Activated CD4-positive, alpha-beta T cell treated with anti-CD3 and anti-CD28 coated beads, Interleukin-2, Interleukin-6, amounts not matched to agents 100 ng/mL and 50 ng/mL, durations not matched to agents 16 hours and 8 hours (primary cell): ENCODE results near the gene MARCKSL1.
"Not testable (repeated sequence)": the region's sequence is repeated elsewhere in the genome, so short reads cannot be mapped to it uniquely, and the experiment has no call there.

ENCODE experiments used
- DNase-seq: peaks from one replicate; pipeline ENCODE4 v3.0.0-alpha.2; 2020

The MARCKSL1 gene

GRCh38 chr1:32335790-32336590, at the start of gene MARCKSL1:
MARCKSL1 (minus strand) TSS chr1:32336233; CDS start chr1:32336033, 200 bp downstream.
- DNase-seq: peak; percentile 84

- no peak for DNase-seq
Observed at GRCh38 chr1:32380057-32380456, 44.0 kb upstream of the MARCKSL1 start.

GRCh38 chr1:32377541-32378220, 41.6 kb upstream of the MARCKSL1 start:
- DNase-seq: no peak

- DNase-seq: no peak
Observed at GRCh38 chr1:32376199-32376598, 40.2 kb upstream of the MARCKSL1 start.

- no peak for DNase-seq
Observed at GRCh38 chr1:32373996-32374592, 38.1 kb upstream of the MARCKSL1 start.

DNA sequence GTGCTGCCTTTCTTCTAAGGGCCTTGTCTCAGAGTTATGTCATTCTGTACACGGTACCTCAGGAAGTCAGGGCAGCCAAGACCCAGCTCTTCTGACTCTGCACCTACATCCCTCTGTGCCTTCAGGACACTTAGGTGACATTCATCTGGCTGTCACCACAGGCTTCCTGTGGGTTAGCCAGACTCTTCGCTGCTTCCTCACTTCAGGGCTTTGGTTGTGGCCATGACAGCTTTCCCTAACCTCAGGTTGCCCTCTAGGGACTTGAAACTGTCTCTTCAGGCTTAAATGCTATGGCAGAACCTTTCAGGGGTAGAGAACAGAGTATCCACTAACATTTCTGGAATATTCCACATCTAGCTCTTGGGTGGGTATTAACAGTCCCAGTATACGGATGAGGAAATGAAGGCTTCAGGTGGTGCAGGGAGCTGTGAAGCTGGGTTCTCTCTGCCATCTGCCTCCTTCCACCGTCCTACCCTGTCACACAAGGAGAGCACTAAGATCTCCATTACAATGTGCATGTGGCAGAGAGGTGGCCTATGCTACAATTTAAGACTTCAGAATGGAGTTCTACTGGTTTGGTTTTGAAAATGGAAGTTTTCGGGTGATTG, 36.2 kb upstream of the MARCKSL1 start:
- DNase-seq: peak; percentile 68

GRCh38 chr1:32367912-32368635, 32.0 kb upstream of the MARCKSL1 start:
- no peak for DNase-seq

GRCh38 chr1:32365445-32365844, 29.4 kb upstream of the MARCKSL1 start:
- DNase-seq: no peak

DNA sequence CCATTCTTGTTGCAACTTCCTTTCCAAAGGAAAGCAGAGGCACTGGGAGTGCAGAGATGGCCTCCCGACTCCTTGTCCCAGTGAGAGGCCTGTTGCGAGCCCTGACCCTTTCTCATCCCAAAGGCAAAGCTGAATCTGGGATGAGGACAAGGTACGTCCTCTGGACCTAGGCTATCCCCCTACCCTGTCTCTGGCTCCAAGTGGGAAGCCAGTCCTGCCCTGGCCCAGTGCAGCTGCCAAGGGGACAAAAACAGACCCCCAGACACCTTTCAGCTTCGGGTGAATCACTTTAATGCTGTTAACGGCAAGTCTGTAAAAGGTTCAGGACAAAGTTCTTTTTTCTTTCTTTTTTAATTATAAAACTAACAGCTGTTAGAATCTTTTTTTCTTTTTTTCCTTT, 28.8 kb upstream of the MARCKSL1 start:
- DNase-seq: no peak

DNA sequence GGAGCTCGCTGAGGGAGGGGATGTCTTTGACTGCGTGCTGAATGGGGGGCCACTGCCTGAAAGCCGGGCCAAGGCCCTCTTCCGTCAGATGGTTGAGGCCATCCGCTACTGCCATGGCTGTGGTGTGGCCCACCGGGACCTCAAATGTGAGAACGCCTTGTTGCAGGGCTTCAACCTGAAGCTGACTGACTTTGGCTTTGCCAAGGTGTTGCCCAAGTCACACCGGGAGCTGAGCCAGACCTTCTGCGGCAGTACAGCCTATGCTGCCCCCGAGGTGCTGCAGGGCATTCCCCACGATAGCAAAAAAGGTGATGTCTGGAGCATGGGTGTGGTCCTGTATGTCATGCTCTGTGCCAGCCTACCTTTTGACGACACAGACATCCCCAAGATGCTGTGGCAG, 27.7 kb upstream of the MARCKSL1 start:
- DNase-seq: no peak

DNA sequence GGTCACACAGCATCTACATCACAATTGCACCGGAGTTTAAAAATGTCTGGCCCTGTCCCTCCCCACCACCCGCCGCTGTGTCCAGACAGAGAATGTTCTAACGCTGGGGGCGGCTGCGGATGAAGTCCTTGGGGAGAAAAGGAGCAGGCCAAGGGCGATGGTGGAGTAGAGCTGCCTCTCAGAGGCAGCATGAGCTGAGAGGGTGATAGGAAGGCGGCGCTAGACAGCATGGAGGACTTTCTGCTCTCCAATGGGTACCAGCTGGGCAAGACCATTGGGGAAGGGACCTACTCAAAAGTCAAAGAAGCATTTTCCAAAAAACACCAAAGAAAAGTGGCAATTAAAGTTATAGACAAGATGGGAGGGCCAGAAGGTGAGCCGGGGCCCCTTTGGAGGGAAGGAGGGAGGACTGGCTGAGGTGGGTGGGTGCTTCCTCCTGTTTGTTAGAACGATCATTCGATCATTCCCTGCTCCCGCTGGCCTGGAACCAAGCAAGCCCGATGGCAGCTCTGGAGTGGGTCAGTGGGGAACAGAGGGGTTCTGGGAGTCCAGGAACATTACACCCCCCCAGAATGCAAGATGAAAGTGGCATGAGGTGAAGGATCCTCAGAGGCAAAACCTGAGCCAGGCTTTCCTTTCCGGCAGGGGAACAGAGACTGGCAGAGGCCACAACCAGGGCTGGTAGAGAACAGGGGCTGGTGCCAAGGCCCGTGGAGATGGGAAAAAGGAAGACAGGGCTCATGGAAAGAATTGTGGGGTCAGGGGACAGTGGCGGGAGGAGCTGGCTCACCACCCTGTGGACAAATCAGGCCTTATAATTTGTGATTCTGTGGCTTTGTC, 26.7 kb upstream of the MARCKSL1 start, which contains the start of the genes FAM229A and TSSK3:
Gene FAM229A, minus strand, starts transcription at position 12 of the 840 bp plus-strand sequence. CDS start 394 bp downstream, outside the sequence.
Gene TSSK3, plus strand, starts transcription at position 66 of the 840 bp plus-strand sequence. Its CDS starts 163 bp downstream, at position 229.
- no peak for DNase-seq

DNA sequence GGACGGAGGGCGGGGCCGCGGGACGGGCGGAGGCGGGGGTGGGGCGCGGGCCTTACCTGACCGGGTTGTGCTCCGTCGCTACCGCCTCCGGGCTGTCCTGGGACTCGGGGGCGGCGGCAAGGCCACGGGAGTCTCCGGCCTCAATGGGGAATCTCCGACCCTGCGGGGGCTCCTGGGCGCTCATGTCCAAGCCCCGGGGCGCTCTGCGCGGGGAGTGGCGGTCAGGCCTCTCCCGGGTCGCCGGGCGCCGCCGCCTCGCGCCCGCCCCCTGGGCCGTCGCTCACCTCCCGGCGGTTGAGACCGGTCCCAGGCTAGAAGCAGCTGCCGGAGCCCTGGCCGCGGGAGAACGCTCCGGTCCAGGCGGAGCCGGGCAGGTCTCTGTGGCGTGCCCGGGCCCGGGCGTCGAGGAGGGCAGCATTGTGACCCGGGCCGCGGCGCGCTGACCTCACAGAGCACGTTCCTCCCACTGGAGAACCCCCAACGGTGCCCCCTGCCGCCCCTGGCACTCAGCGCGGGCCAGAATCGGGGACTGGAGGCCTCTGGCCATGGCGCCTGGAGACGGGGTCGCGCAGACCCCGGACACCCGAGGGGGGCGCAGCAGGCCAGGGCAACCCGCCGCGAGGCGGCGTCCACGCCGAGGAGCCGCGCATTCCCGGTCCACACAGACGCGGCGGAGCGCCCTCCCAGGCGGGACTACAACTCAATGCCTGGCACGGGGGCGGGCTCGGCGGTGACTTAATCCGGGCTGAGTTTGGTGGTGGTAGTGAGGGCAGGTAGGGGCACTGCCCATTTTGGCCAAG, 25.8 kb upstream of the MARCKSL1 start:
- DNase-seq: peak; percentile 13

GRCh38 chr1:32361308-32361673, 25.3 kb upstream of the MARCKSL1 start:
- DNase-seq: no peak

- no peak for DNase-seq
Observed at GRCh38 chr1:32358435-32358834, 22.4 kb upstream of the MARCKSL1 start.

GRCh38 chr1:32357614-32358013, 21.6 kb upstream of the MARCKSL1 start:
- no peak for DNase-seq

- no peak for DNase-seq
Observed at GRCh38 chr1:32356478-32356877, 20.4 kb upstream of the MARCKSL1 start.

DNA sequence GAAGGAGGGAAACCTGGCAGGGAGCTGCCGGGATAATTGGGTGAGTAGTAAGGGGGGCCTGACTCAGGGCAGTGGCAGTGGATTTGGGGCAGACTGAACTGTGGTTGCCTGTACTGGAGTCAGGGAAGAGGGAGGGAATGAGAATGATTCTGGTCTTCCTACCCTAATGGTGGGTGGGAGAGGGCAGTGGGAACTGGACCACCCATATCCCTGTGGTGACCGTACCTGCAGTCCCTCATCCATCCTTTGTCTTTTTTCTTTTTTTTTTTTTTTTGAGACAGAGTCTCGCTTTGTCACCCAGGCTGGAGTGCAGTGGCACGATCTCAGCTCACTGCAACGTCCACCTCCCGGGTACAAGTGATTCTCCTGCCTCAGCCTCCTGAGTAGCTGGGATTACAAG, 19.7 kb upstream of the MARCKSL1 start:
- not testable (repeated sequence) for DNase-seq

DNA sequence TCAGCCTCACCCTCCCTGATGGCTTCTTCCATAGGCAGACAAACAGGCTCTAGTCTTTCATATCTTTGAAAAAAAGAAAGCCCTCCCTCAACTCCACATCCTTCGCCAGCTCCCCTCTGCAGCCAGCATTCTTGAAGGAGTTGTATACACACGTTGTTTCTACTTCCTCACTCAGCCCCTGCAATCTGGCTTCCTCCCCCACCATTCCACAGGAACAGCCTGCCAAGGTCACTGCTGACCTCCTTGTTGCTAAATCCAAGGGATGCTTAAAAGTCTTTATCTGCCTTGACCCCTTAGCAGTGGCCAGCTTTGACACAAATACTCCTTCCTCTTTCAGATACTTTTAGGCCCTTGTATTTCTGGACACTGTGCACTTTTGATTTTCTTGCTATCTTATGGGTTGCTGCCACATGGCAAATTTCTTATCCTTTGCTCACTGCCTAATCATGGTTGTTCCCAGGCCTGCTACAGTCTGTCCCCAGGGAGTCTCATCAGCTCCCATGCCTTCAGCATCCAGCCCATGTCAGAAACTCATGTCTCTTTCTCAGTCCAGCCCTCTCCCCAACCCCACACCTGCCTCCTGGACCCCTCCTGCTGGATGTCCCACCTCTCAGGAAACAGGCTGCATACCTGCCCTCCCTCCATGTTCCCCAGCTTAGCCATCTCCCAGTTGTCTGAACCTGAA, 18.0 kb upstream of the MARCKSL1 start:
- DNase-seq: no peak

DNA sequence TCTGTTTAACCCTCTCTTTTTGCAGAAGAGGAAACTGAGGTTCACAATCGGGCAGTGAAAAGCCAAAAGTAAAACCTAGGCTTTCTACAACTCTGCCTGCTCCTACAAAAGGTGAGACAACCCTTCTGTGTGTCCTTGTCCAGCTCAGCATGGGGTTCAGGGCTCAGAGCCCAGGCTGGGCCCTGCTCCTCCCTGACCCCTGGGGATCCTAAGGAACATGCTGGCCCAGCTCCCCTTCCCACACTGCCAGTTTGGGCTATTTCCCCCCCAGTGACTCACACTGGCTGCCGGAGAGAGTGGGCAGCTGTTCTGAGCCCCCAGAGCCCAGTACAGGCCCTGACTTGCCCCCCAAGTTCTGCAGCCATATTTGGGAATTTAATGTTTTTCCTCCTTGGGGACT, 17.4 kb upstream of the MARCKSL1 start:
- DNase-seq: no peak

GRCh38 chr1:32352831-32353383, 16.9 kb upstream of the MARCKSL1 start:
- DNase-seq: no peak
